HG02973 (cell line): Measurements from ENCODE around the gene ZFYVE28.

ENCODE experiments used
- ATAC-seq: cut with Tn5 transposase; IDR thresholded peaks from one replicate; pipeline ENCODE4 v1.9.1; 2021; ENCODE audit warnings: moderate library complexity; ENCODE audit not compliant: unreplicated experiment

ZFYVE28 gene

DNA sequence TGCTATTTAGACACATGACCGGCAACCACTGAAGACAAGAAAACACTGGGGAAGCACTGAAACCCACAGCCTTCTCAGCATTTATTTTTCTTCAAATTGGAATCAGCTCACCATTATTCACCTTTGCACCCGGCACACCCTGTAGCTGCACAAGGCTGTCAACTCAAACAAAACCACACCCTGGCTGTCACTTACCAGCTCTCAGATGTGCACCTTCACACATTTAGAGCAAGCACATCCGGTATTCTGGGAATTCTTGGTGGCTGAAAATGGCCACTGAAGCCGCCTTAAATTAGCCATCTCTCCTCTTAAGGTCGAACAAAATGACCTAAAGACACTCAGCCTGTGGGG, 5.9 kb downstream of the ZFYVE28 start:
- peak; percentile 31 for ATAC-seq

- ATAC-seq: no peak
These were observed 6.5 kb downstream of the ZFYVE28 start for GRCh38 chr4:2411786-2412510.

DNA sequence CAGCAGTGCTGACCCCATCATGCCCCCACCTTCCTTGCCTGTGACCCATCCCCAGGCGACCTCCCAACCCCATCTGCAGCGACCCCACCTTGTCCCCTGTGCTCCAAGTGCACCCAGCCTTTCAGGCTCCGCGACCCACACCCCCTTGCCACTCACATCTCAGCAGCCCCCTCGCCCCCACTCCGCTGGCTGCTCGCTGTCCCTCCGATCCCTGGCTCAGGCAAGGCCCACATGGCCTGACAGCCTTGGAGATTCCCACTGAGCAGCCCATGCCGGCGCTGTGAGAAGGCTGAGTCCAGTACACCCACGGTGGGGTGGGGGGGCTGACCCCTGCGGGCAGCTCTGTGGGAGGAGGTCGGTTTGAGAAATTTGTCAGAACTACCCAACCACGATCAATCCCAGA, 9.1 kb downstream of the ZFYVE28 start:
- no peak for ATAC-seq

DNA sequence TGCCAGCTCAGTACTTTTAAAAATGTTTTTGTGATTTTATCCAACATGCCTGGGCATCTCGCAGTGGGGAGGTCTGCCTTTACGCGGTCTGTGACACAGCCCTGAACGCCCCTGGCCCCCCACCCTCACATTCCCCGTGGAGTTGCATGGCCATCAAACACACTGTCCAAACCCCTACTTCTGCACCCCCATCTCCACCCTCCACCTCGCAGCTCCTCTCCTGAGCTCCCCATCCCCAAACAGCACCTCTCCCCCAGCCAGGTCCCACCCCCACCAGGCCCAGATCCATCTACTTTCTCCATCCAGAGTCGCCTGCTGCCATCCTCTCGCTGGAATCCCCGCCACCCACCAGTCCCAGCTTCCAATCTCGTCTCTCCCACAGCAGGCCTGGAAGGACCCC, 9.5 kb downstream of the ZFYVE28 start:
- no peak for ATAC-seq

DNA sequence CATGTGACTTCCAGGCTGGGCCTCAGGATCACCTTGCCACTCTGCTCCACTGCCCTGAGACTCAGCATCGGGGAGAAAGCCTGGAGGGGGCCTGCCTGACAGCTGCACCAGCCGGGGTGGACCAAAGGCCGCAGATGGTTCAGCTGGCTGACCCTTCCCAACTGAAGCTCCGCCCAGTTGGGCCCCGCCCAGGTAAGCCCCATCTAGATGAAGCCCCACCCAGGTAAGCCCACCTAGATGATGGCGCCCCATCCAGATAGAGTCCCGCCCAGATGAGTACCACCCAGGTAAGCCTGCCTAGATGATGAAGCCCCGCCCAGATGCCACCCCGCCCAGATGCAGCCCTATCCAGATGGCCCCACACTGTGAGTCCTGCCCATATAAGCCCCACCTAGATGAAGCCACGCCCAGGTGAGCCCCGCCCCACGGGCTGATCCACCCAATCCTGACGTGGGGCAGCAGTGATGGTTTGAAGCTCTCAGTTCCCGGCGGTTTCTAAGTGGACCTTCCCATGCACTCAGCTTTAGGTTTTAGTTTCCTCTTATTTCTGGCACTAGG, 10.0 kb downstream of the ZFYVE28 start:
- ATAC-seq: no peak

- no peak for ATAC-seq
These were observed 10.5 kb downstream of the ZFYVE28 start for GRCh38 chr4:2407991-2408342.

DNA sequence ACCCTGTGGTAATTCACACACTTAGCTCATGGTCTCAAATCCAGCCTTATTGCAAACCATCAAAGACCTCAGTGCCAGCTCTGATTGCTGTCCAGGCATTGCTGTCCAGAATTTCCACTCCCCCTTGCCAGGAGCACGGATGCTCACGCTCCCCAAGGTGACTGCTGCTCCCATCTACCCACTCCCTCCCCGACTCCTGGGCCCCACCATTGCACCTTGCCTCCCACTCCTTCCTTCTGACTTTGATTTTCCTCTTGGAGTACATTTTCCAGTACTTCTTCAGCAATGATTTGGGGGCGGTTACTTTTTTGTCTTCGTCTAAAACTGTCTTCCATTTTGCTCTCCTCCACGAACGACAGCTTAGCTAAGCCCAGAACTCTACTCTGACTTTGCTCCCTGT, 11.5 kb downstream of the ZFYVE28 start:
- ATAC-seq: no peak

GRCh38 chr4:2406406-2406805, 12.0 kb downstream of the ZFYVE28 start:
- ATAC-seq: no peak

DNA sequence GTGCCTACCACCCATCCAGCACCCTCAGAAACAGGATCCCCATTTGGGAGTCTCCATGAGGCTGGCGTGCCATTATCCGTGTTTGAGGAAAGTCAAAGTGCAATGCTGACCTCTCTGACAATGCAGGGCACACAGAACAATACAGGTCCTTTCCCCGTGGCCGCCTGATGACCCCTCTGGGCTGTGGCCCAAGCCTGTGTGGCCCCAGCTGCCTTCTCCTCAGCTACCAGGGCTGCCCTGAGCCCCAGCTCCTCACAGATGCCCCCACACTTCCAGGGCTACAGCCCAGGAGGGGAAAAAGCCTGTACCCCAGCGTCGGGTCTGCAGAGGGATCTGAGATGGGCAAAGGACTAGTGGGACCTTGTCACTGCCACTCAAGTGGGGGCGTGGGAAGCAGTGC, 15.5 kb downstream of the ZFYVE28 start:
- ATAC-seq: no peak

DNA sequence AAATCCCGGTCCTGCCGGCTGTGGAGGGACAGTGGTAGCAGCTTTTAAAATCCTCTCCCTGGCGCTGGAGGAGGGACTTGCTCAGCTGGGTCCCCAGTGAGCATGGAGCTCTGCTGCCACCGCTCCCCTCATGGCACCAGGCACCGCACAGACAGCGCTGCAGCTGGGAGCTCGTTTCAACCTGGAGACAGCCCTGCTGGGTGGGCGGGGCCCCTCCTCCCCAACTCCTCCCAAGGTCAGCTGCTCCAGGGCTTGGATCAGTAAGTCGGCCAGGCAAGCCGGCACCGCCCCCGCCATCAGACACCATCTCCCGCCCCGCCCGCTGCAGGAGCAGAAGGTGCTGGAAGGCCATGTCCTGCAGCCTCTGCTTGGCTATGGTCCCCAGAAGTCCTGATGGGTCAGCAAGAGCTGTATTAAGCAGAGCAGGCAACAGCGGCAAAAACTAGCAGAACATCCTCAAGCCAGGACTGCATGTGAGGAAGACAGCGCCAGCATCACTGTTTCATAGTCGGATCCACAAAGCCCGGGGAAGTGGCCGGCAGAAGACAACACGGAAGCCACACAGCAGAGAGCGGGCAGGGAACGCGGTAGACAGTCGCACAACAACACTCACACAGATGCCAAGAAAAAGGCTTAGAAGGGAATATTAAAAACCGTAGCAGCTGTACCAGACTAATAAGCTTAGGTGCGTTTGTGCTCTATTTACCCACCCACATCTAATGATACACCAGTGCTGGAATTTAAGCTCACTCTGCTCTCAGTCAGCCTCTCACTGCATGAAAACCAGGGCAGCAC, 16.2 kb downstream of the ZFYVE28 start:
- no peak for ATAC-seq

DNA sequence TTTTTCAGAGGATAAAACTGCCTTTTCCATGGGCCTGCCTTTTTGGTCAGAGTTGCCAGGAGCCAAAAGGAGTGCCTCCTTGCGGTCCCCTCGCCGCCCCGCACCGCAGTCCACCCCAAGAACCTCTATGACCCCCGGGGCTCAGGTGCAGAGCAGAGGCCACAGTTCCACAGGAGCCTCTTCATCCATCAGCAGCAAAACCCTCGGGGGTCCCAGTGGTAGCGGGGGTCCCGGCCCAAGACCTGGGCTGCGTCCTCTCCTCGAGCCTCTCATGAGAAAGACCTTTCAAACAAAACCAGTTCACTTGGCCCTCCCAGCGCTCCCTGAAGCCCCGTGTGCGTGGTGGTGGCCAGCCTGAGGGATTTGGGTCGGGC, 16.8 kb downstream of the ZFYVE28 start:
- ATAC-seq: no peak

GRCh38 chr4:2400841-2401609, 17.4 kb downstream of the ZFYVE28 start:
- ATAC-seq: no peak

- ATAC-seq: no peak
These were observed 18.7 kb downstream of the ZFYVE28 start for GRCh38 chr4:2399631-2400190.

DNA sequence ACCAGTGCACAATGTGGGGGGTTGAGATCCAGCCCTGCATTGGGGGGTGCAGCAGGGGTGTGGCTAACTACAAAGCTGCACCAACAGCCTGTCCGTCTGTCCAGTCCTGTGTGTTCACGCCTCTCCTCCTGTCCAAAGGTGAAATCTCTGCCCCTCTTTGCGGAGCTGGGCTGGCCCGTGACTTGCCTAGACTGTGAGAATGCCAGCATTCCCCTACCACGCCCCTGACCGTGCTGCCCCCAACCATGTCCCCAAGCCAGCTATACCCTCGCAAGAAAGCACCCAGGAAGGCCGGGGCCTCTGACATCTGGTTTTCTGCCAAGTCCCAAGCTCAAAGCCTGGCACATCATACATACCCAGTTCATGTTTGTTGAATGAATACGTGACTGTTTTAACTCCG, 19.2 kb downstream of the ZFYVE28 start:
- ATAC-seq: no peak

- ATAC-seq: no peak
These were observed 20.7 kb downstream of the ZFYVE28 start for GRCh38 chr4:2397596-2398379.

DNA sequence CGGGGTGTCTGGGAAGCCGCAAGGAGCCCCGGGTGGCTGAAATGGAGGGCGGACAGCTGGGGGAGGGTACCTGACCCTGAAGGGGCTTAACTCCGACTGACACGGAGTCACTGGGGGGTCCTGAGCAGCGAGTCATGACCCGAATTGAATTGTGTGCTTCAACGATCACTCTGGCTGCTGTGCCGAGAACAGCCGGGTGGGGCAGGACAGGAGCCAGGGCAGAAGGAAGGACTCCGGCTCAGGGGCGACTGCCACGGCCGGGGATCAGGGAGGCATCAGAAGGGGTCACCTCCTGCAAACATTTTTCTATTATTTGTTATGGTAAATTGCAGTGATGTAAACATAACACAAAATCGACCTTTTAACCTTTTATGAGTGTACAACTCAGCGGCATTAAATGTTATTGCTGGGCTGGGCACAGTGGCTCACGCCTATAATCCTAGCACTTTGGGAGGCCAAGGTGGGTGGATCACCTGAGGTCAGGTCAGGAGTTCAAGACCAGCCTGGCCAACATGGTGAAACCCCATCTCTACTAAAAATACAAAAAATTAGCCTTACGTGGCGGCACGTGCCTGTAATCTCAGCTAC, 21.6 kb downstream of the ZFYVE28 start:
- no peak for ATAC-seq

- ATAC-seq: no peak
These were observed 22.9 kb downstream of the ZFYVE28 start for GRCh38 chr4:2395584-2395983.

DNA sequence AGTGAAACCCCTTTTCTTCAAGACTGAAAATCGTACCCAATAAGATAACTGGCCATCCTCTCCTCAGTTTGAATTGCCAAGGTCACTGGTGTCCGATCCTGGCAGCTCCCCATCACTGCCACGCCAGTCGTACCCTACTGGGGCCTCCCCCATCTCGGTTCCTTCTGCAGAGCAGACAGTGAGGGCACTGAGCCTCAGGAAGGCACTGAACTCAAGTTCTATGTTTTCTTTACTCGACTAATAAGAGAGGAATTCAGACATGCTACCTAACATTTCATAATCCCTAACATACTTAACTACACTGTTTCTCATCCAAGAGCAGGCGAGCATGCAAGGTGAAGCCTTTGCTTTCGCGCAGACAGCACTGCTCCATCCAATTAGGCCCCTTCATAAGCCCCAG, 23.4 kb downstream of the ZFYVE28 start:
- no peak for ATAC-seq

- ATAC-seq: no peak
These were observed 23.9 kb downstream of the ZFYVE28 start for GRCh38 chr4:2394528-2394927.
